ENCODE data around the gene CPSF4. TPM values are rescaled to one million over a fixed set of nuclear protein-coding genes. Genes with fewer than 3 reads are reported as not detected.
"Not testable (repeated sequence)": the region's sequence is repeated elsewhere in the genome, so short reads cannot be mapped to it uniquely, and the experiment has no call there.

Gene CPSF4
- total RNA-seq, 1 donor from 2014 or later = 37.9 TPM

GRCh38 chr7:99422625-99423024, 16.1 kb upstream of the CPSF4 start:
- no peak overlapping the region for H3K27ac Mint-ChIP-seq (ENCODE audit: unreplicated experiment)
- no peak overlapping the region for H3K4me3 Mint-ChIP-seq (ENCODE audit: unreplicated experiment)

GRCh38 chr7:99424932-99425730, 13.6 kb upstream of the CPSF4 start:
- no peak for TF ChIP-seq CTCF (IDR thresholded peaks at IDR 0.05)
- Mint-ChIP-seq H3K27me3 (ENCODE audit: unreplicated experiment) (no peaks in the 10 kb centered on the region), H3K4me3 (ENCODE audit: unreplicated experiment) (no peak overlapping the region), H3K27ac (ENCODE audit: unreplicated experiment) (no peak overlapping the region), H3K9me3 (ENCODE audit: unreplicated experiment) (no peaks in the 10 kb centered on the region), H3K36me3 (ENCODE audit: unreplicated experiment) (peaks cover 13% of the 10 kb centered on the region), H3K4me1 (ENCODE audit: unreplicated experiment) (no peaks in the 10 kb centered on the region)
- DNase-seq (ENCODE audit: extremely low spot score, unreplicated experiment) = no peak

More at GRCh38 chr7:99422625-99423024, 16.1 kb upstream of the CPSF4 start:
- TF ChIP-seq CTCF (IDR thresholded peaks at IDR 0.05) = no peak
- no peak for DNase-seq (ENCODE audit: extremely low spot score, unreplicated experiment)
- Mint-ChIP-seq H3K4me1 (ENCODE audit: unreplicated experiment) (no peaks in the 10 kb centered on the region), H3K27me3 (ENCODE audit: unreplicated experiment) (no peaks in the 10 kb centered on the region), H3K9me3 (ENCODE audit: unreplicated experiment) (no peaks in the 10 kb centered on the region), H3K36me3 (ENCODE audit: unreplicated experiment) (peaks cover 25% of the 10 kb centered on the region)

- Mint-ChIP-seq H3K27me3 (ENCODE audit: unreplicated experiment) (no peaks in the 10 kb centered on the region), H3K9me3 (ENCODE audit: unreplicated experiment) (no peaks in the 10 kb centered on the region), H3K4me1 (ENCODE audit: unreplicated experiment) (no peaks in the 10 kb centered on the region), H3K36me3 (ENCODE audit: unreplicated experiment) (peaks cover 17% of the 10 kb centered on the region), H3K4me3 (ENCODE audit: unreplicated experiment) (no peak overlapping the region), H3K27ac (ENCODE audit: unreplicated experiment) (no peak overlapping the region)
- no peak for DNase-seq (ENCODE audit: extremely low spot score, unreplicated experiment)
- TF ChIP-seq CTCF (IDR thresholded peaks at IDR 0.05) = no peak
Observed at GRCh38 chr7:99428972-99429566, 9.7 kb upstream of the CPSF4 start.

GRCh38 chr7:99429756-99430155, 9.0 kb upstream of the CPSF4 start:
- TF ChIP-seq CTCF (IDR thresholded peaks at IDR 0.05) = no peak
- peaks cover 21% of the 10 kb centered on the region for H3K36me3 Mint-ChIP-seq (ENCODE audit: unreplicated experiment)
- no peak for DNase-seq (ENCODE audit: extremely low spot score, unreplicated experiment)
- no peak overlapping the region for H3K4me3 Mint-ChIP-seq (ENCODE audit: unreplicated experiment)
- H3K4me1 Mint-ChIP-seq (ENCODE audit: unreplicated experiment) = no peaks in the 10 kb centered on the region
- no peaks in the 10 kb centered on the region for H3K27me3 Mint-ChIP-seq (ENCODE audit: unreplicated experiment)
- H3K9me3 Mint-ChIP-seq (ENCODE audit: unreplicated experiment) = no peaks in the 10 kb centered on the region
- no peak overlapping the region for H3K27ac Mint-ChIP-seq (ENCODE audit: unreplicated experiment)

GRCh38 chr7:99431756-99432540, 6.8 kb upstream of the CPSF4 start:
- DNase-seq (ENCODE audit: extremely low spot score, unreplicated experiment) = not testable (repeated sequence)

More at GRCh38 chr7:99431756-99432540, 6.8 kb upstream of the CPSF4 start:
- not testable (repeated sequence) for H3K27ac Mint-ChIP-seq (ENCODE audit: unreplicated experiment); H3K4me3 Mint-ChIP-seq (ENCODE audit: unreplicated experiment); H3K4me1 Mint-ChIP-seq (ENCODE audit: unreplicated experiment); H3K27me3 Mint-ChIP-seq (ENCODE audit: unreplicated experiment); H3K9me3 Mint-ChIP-seq (ENCODE audit: unreplicated experiment)
- peaks cover 22% of the 10 kb centered on the region for H3K36me3 Mint-ChIP-seq (ENCODE audit: unreplicated experiment)
